Measurements from ENCODE around the gene C4orf50. TPM values are rescaled to one million over a fixed set of nuclear protein-coding genes. Genes with fewer than 3 reads are reported as not detected.

The C4orf50 gene
- total RNA-seq, 1 experiment from 2014 or later = not detected

DNA sequence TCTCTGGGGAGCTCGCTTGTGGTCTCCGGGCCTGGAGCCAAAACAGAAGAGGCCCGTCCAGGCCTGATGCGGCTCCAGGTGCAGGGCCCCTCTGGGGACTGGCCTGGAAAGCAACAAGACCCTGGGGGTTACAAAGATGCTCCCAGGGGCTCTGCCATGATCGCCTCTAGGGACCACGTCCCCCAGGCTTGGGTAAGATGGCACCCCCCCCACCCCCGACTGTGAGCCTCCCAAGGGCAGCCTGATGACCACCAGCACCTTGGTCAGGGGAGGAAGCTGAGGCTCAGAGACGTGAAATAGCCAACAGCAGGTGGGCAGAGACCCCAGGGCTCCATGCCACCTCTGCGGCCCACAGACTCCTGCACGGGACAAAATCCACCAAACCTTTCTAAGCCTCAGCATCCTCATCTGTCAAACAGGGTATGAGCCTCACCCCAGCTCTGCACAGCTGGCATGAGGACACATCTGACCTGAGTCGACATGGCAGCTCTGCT lies 25.4 kb downstream of the C4orf50 start:
- Histone ChIP-seq H3K4me2 (no peak overlapping the region), H3K79me2 (ENCODE audit: low read depth) (no peaks in the 10 kb centered on the region), H2AFZ (no peak overlapping the region), H3F3A (ENCODE audit: insufficient read depth, low read depth) (no peaks in the 10 kb centered on the region), H3K4me1 (replicated peaks; ENCODE audit: insufficient read depth) (no peaks in the 10 kb centered on the region), H3K27me3 (ENCODE audit: insufficient read depth, low read depth) (peaks cover 48% of the 10 kb centered on the region), H3K4me3 (no peak overlapping the region), H3K36me3 (ENCODE audit: low read depth) (no peaks in the 10 kb centered on the region), H3K9me2 (ENCODE audit: insufficient read depth) (no peaks in the 10 kb centered on the region), H3K27ac (no peak overlapping the region), H3K9me3 (ENCODE audit: insufficient read depth, low read depth) (no peaks in the 10 kb centered on the region), H4K20me1 (ENCODE audit: insufficient read depth) (no peaks in the 10 kb centered on the region)
- TF ChIP-seq, protein P1, sequence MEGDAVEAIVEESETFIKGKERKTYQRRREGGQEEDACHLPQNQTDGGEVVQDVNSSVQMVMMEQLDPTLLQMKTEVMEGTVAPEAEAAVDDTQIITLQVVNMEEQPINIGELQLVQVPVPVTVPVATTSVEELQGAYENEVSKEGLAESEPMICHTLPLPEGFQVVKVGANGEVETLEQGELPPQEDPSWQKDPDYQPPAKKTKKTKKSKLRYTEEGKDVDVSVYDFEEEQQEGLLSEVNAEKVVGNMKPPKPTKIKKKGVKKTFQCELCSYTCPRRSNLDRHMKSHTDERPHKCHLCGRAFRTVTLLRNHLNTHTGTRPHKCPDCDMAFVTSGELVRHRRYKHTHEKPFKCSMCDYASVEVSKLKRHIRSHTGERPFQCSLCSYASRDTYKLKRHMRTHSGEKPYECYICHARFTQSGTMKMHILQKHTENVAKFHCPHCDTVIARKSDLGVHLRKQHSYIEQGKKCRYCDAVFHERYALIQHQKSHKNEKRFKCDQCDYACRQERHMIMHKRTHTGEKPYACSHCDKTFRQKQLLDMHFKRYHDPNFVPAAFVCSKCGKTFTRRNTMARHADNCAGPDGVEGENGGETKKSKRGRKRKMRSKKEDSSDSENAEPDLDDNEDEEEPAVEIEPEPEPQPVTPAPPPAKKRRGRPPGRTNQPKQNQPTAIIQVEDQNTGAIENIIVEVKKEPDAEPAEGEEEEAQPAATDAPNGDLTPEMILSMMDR (conservative IDR thresholded peaks at IDR 0.05) = no peak
- TF ChIP-seq EZH2 (IDR thresholded peaks at IDR 0.05; ENCODE audit: low read depth) = no peak
- ChIA-PET CTCF (interaction anchor here (0.6 to 0.7 kb wide), 2 partner anchors 35 to 1501 kb away, joined by 4 to 14 read pairs; no protein-coding TSS in a partner anchor), POLR2A (ENCODE audit: unreplicated experiment) (no interaction called here)
- DNase-seq = no peak
- BruUV-seq (replicated peaks) = no TSS peak
- intact Hi-C loops (cut with micrococcal nuclease; ENCODE audit: unreplicated experiment) = no loop called here

DNA sequence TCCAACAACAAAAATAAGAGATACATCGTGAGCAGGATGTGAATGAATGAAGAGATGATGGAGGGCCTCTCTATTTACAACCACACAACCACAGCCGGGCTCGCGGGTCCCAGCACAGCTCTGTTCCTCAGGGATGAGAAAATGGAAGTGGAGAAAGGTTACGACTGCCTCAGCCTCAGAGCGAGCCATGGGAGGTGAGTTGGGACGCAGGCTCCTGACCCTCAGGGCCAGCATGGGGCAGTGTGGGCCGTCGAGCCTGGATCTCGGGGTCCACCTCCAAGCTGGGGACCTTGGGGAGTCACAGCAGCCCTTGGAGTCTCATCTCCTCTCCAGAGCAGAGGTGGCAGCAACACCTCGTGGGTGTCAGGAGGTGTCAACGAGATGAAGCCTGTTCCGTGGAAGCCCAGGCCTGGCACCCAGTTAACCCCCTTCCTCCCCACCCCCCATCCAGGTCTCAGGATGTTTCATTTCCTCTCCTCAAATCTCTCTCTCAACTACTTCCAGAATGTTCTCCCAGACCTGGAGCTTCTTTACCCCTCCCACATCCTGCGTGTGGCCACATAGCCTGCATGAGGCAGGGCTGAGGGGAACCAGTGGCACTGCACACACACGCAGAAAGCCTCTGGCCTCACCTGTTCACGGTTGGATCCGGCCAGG lies 25.9 kb downstream of the C4orf50 start:
- intact Hi-C loops (cut with micrococcal nuclease; ENCODE audit: unreplicated experiment) = no loop called here
- Histone ChIP-seq H3K36me3 (ENCODE audit: low read depth) (no peaks in the 10 kb centered on the region), H2AFZ (no peak overlapping the region), H3K4me3 (no peak overlapping the region), H3K4me1 (replicated peaks; ENCODE audit: insufficient read depth) (no peaks in the 10 kb centered on the region), H3K27me3 (ENCODE audit: insufficient read depth, low read depth) (peaks cover 45% of the 10 kb centered on the region), H3K9me3 (ENCODE audit: insufficient read depth, low read depth) (no peaks in the 10 kb centered on the region), H3K4me2 (no peak overlapping the region), H3K79me2 (ENCODE audit: low read depth) (no peaks in the 10 kb centered on the region), H3K9me2 (ENCODE audit: insufficient read depth) (no peaks in the 10 kb centered on the region), H3K27ac (no peak overlapping the region), H4K20me1 (ENCODE audit: insufficient read depth) (no peaks in the 10 kb centered on the region), H3F3A (ENCODE audit: insufficient read depth, low read depth) (no peaks in the 10 kb centered on the region)
- BruUV-seq (replicated peaks) = no TSS peak
- ChIA-PET POLR2A (ENCODE audit: unreplicated experiment) (no interaction called here), CTCF (interaction anchor here (0.7 kb wide), 1 partner anchor 1501 kb away, joined by 14 read pairs; no protein-coding TSS in a partner anchor)
- no peak for DNase-seq
- TF ChIP-seq, protein P1 (conservative IDR thresholded peaks at IDR 0.05) = no peak
- TF ChIP-seq EZH2 (IDR thresholded peaks at IDR 0.05; ENCODE audit: low read depth) = no peak

DNA sequence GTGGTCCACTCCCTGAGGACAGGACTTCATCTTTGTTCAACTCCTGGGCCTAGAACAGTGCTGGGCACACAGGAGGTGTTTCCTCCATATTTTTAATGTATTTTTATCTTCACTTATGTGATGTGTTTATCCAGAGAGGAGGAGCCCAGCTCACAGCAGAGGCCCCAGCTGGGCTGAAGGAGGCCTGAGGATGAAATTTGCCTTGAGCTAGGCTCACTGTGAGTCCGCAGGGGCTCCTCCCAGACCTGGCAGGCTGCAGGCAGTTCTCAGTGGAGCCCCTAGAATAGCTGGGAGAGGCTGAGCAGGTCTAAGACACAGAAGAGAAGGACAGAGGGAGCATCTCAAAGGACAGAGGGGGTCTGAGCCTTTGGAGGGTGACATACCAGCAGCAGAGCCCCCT lies 26.8 kb downstream of the C4orf50 start:
- no peaks in the 10 kb centered on the region for H3K4me1 ChIP-seq (replicated peaks; ENCODE audit: insufficient read depth)
- no peaks in the 10 kb centered on the region for H3F3A ChIP-seq (ENCODE audit: insufficient read depth, low read depth)
- no peaks in the 10 kb centered on the region for H3K36me3 ChIP-seq (ENCODE audit: low read depth)
- no peak for DNase-seq
- POLR2A ChIA-PET (ENCODE audit: unreplicated experiment) = no interaction called here
- CTCF ChIA-PET = no interaction called here
- no peaks in the 10 kb centered on the region for H3K79me2 ChIP-seq (ENCODE audit: low read depth)
- H3K9me3 ChIP-seq (ENCODE audit: insufficient read depth, low read depth) = no peaks in the 10 kb centered on the region
- H3K4me3 ChIP-seq = no peak overlapping the region
- intact Hi-C loops (cut with micrococcal nuclease; ENCODE audit: unreplicated experiment) = no loop called here
- no peak for TF ChIP-seq EZH2 (IDR thresholded peaks at IDR 0.05; ENCODE audit: low read depth)
- TF ChIP-seq, protein P1 (conservative IDR thresholded peaks at IDR 0.05) = no peak
- BruUV-seq (replicated peaks) = no TSS peak
- no peaks in the 10 kb centered on the region for H4K20me1 ChIP-seq (ENCODE audit: insufficient read depth)
- no peak overlapping the region for H3K27ac ChIP-seq
- no peak overlapping the region for H2AFZ ChIP-seq
- no peaks in the 10 kb centered on the region for H3K9me2 ChIP-seq (ENCODE audit: insufficient read depth)
- peaks cover 45% of the 10 kb centered on the region for H3K27me3 ChIP-seq (ENCODE audit: insufficient read depth, low read depth)
- H3K4me2 ChIP-seq = no peak overlapping the region

All from PC-9 (cell line).